HCT116 (cell line): ENCODE data around the gene HOXD8. TPM values are rescaled to one million over a fixed set of nuclear protein-coding genes. Genes with fewer than 3 reads are reported as not detected.

ENCODE experiments used
- ATAC-seq: fragments of 200-7000 bp; cut with Tn5 transposase; 2 replicates; pipeline ENCODE4 v1.9.1; 2020; ENCODE audit warnings: mild to moderate bottlenecking, moderate library complexity
- BruUV-seq: library from RNA; stranded (reverse); fragments of 400-500 nt; replicated peaks from 2 replicates; lab custom pipeline; 2021; lab: Mats Ljungman, UMichigan
- CTCF ChIA-PET: fragments of 300-600 bp; sonication (Branson Sonifier 250); formaldehyde crosslinking; loops from one replicate; lab custom pipeline; 2021; ENCODE audit warnings: antibody characterized with exemption; lab: Charles Lee
- POLR2A ChIA-PET: fragments of 300-600, 350-600 bp; sonication (Branson Sonifier 250); formaldehyde crosslinking; loops from one replicate; lab custom pipeline; 2021; ENCODE audit warnings: antibody characterized with exemption; lab: Charles Lee
- RAD21 ChIA-PET, 2 experiments: fragments of 300-600 bp; sonication (Branson Sonifier 250); formaldehyde crosslinking; loops; one replicate each; lab custom pipeline; 2023; ENCODE audit warnings: low total read pairs in 2 of 2; ENCODE audit not compliant: uncharacterized antibody in 2 of 2, unreplicated experiment in 2 of 2, low non-redundant PET in 1 of 2; lab: Charles Lee
- DNase-seq: peaks from one replicate; pipeline ENCODE4 v3.0.0-alpha.2; 2010; ENCODE audit warnings: low read depth, low spot score
- H2AFZ ChIP-seq: fragments of 200-600 bp; shearing (Covaris generic), sonication (generic); 2 replicates; pipeline ENCODE4 v1.6.1; 2017; ENCODE audit warnings: low read depth, mixed run types, mixed read lengths, antibody characterized with exemption, low read length; ENCODE audit not compliant: poor library complexity, severe bottlenecking
- H3K27ac ChIP-seq: 2 replicates; pipeline ENCODE4 v1.5.1; 2012; ENCODE audit warnings: low read depth, low read length
- H3K27me3 ChIP-seq: fragments of 200-600 bp; sonication (generic); 2 replicates; pipeline ENCODE4 v1.6.1; 2016; ENCODE audit warnings: mixed run types, low read length, mixed read lengths; ENCODE audit not compliant: insufficient read depth
- H3K36me3 ChIP-seq, 2 experiments: fragments of 200-500 bp in 1 of 2; fragments of 200-600 bp in 1 of 2; sonication (Bioruptor generic) in 1 of 2; sonication (generic) in 1 of 2; 2 replicates each; pipeline versions ENCODE4 v1.5.1 to v1.6.1; 2014 to 2016; ENCODE audit warnings: low read length in 2 of 2, inconsistent platforms in 1 of 2, mixed read lengths in 1 of 2, mixed run types in 1 of 2; ENCODE audit not compliant: insufficient read depth in 2 of 2, control insufficient read depth in 1 of 2
- H3K4me1 ChIP-seq, 2 experiments: fragments of 200-600 bp in 1 of 2; sonication (generic) in 1 of 2; 2 replicates each; pipeline versions ENCODE4 v1.5.1 to v1.6.1; 2012 to 2017; ENCODE audit warnings: low read length in 2 of 2, inconsistent platforms in 1 of 2, mild to moderate bottlenecking in 1 of 2, mixed read lengths in 1 of 2, mixed run types in 1 of 2, moderate library complexity in 1 of 2; ENCODE audit not compliant: insufficient read depth in 2 of 2, control insufficient read depth in 1 of 2
- H3K4me2 ChIP-seq: fragments of 200-600 bp; sonication (generic); 2 replicates; pipeline ENCODE4 v1.6.1; 2017; ENCODE audit warnings: mixed run types, low read length, mixed read lengths
- H3K4me3 ChIP-seq, 2 experiments: fragments of 200-600 bp in 1 of 2; sonication (generic) in 1 of 2; replicated peaks in 1 of 2; 2 replicates each; pipeline ENCODE4 v1.5.1; 2011 to 2016; ENCODE audit warnings: low read length in 2 of 2, control low read depth in 1 of 2, low read depth in 1 of 2, mild to moderate bottlenecking in 1 of 2, mixed read lengths in 1 of 2, mixed run types in 1 of 2
- H3K79me2 ChIP-seq: fragments of 200-600 bp; sonication (generic); 2 replicates; pipeline ENCODE4 v1.6.1; 2017; ENCODE audit warnings: mild to moderate bottlenecking, mixed run types, low read length, moderate library complexity, mixed read lengths; ENCODE audit not compliant: insufficient read depth
- H3K9ac ChIP-seq: fragments of 200-600 bp; sonication (generic); 2 replicates; pipeline ENCODE4 v1.6.1; 2016; ENCODE audit warnings: low read length, mixed read lengths
- H3K9me2 ChIP-seq: fragments of 200-600 bp; sonication (generic), shearing (Covaris generic); 2 replicates; pipeline ENCODE4 v1.6.1; 2017; ENCODE audit warnings: mixed run types, mild to moderate bottlenecking, moderate library complexity; ENCODE audit not compliant: insufficient read depth
- H3K9me3 ChIP-seq, 2 experiments: fragments of 200-500 bp in 1 of 2; fragments of 200-600 bp in 1 of 2; sonication (Bioruptor generic) in 1 of 2; sonication (generic) in 1 of 2; 2 replicates each; pipeline ENCODE4 v1.6.1; 2014 to 2017; ENCODE audit warnings: low read length in 2 of 2, mixed read lengths in 2 of 2, inconsistent platforms in 1 of 2, low read depth in 1 of 2, mild to moderate bottlenecking in 1 of 2, mixed run types in 1 of 2, moderate library complexity in 1 of 2; ENCODE audit not compliant: control insufficient read depth in 1 of 2, insufficient read depth in 1 of 2
- H4K20me1 ChIP-seq: fragments of 200-600 bp; sonication (generic), shearing (Covaris generic); 2 replicates; pipeline ENCODE4 v1.6.1; 2017; ENCODE audit warnings: mixed run types, mild to moderate bottlenecking, moderate library complexity; ENCODE audit not compliant: insufficient read depth
- CEBPB ChIP-seq: IDR thresholded peaks from 2 replicates; pipeline ENCODE4 v1.6.1; 2012; ENCODE audit warnings: low read depth
- ELF1 ChIP-seq: IDR thresholded peaks from 2 replicates; pipeline ENCODE4 v1.6.1; 2012; ENCODE audit warnings: low read depth, borderline replicate concordance
- FOSL1 ChIP-seq: IDR thresholded peaks from 2 replicates; pipeline ENCODE4 v1.6.1; 2012; ENCODE audit warnings: low read depth
- POLR2A ChIP-seq: IDR thresholded peaks from 2 replicates; pipeline ENCODE4 v1.7.0; 2011; ENCODE audit warnings: borderline replicate concordance; ENCODE audit not compliant: insufficient read depth, insufficient read length; ENCODE audit errors: extremely low read depth
- POLR2AphosphoS5 ChIP-seq: IDR thresholded peaks from 2 replicates; pipeline ENCODE4 v1.6.1; 2011; ENCODE audit warnings: mild to moderate bottlenecking, low read depth, low read length, moderate library complexity
- SP1 ChIP-seq: IDR thresholded peaks from 2 replicates; pipeline ENCODE4 v1.6.1; 2012; ENCODE audit warnings: low read depth
- ZNF274 ChIP-seq: fragments of 200-500 bp; sonication (Bioruptor generic); IDR thresholded peaks from 2 replicates; pipeline ENCODE4 v1.6.1; 2014; ENCODE audit warnings: mild to moderate bottlenecking, low read depth, low read length, inconsistent platforms
- intact Hi-C: fragments of 100-400 bp; cut with micrococcal nuclease; formaldehyde crosslinking; loops from 2 replicates; pipeline ENCODE4 v1.10.0; 2022
- total RNA-seq: library from RNA; stranded (reverse); gene quantifications from one replicate; pipeline ENCODE4 v1.2.1, GENCODE V29; 2021; ENCODE audit not compliant: unreplicated experiment
- TF ChIP-seq, protein P1 (sequence below): IDR thresholded peaks from 2 replicates; pipeline ENCODE4 v1.6.1; 2012; ENCODE audit warnings: low read depth
- TF ChIP-seq, protein P2 (sequence below): IDR thresholded peaks from 2 replicates; pipeline ENCODE4 v1.6.1; 2012

HOXD8 gene
- total RNA-seq, 1 experiment from 2014 or later = 6.0 TPM

GRCh38 chr2:176106581-176107539 lies 22.6 kb upstream of the HOXD8 start, which contains the start of gene HOXD11 (continued):
- TF ChIP-seq, protein P1, sequence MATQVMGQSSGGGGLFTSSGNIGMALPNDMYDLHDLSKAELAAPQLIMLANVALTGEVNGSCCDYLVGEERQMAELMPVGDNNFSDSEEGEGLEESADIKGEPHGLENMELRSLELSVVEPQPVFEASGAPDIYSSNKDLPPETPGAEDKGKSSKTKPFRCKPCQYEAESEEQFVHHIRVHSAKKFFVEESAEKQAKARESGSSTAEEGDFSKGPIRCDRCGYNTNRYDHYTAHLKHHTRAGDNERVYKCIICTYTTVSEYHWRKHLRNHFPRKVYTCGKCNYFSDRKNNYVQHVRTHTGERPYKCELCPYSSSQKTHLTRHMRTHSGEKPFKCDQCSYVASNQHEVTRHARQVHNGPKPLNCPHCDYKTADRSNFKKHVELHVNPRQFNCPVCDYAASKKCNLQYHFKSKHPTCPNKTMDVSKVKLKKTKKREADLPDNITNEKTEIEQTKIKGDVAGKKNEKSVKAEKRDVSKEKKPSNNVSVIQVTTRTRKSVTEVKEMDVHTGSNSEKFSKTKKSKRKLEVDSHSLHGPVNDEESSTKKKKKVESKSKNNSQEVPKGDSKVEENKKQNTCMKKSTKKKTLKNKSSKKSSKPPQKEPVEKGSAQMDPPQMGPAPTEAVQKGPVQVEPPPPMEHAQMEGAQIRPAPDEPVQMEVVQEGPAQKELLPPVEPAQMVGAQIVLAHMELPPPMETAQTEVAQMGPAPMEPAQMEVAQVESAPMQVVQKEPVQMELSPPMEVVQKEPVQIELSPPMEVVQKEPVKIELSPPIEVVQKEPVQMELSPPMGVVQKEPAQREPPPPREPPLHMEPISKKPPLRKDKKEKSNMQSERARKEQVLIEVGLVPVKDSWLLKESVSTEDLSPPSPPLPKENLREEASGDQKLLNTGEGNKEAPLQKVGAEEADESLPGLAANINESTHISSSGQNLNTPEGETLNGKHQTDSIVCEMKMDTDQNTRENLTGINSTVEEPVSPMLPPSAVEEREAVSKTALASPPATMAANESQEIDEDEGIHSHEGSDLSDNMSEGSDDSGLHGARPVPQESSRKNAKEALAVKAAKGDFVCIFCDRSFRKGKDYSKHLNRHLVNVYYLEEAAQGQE = no peak
- TF ChIP-seq SP1 = no peak
- no peak for TF ChIP-seq FOSL1
- no peak for TF ChIP-seq POLR2A

GRCh38 chr2:176107731-176108181 lies 21.7 kb upstream of the HOXD8 start:
- no peaks in the 10 kb centered on the region for H3K27me3 ChIP-seq
- H4K20me1 ChIP-seq = no peaks in the 10 kb centered on the region
- TF ChIP-seq, protein P1 = no peak
- TF ChIP-seq, protein P2, sequence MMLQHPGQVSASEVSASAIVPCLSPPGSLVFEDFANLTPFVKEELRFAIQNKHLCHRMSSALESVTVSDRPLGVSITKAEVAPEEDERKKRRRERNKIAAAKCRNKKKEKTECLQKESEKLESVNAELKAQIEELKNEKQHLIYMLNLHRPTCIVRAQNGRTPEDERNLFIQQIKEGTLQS = no peak
- no peak for TF ChIP-seq CEBPB
- TF ChIP-seq POLR2AphosphoS5 = no peak
- no peak for TF ChIP-seq ZNF274
- no peak for TF ChIP-seq ELF1
- no peaks in the 10 kb centered on the region for H3K9me2 ChIP-seq
- H2AFZ ChIP-seq = no peak overlapping the region
- peaks cover 0 to 18% of the 10 kb centered on the region in 2 experiments; a peak in 1 of 4 replicates for H3K4me1 ChIP-seq
- H3K27ac ChIP-seq = no peak overlapping the region
- H3K9me3 ChIP-seq = no peaks in the 10 kb centered on the region
- ChIA-PET RAD21 (no interaction called here), CTCF (no interaction called here), POLR2A (no interaction called here)
- H3K79me2 ChIP-seq = no peaks in the 10 kb centered on the region
- no peak overlapping the region for H3K9ac ChIP-seq
- H3K4me2 ChIP-seq = no peak overlapping the region
- H3K36me3 ChIP-seq = no peaks in the 10 kb centered on the region
- intact Hi-C loops = no loop called here
- BruUV-seq = no TSS peak
- DNase-seq (no peak), ATAC-seq (no peak)
- H3K4me3 ChIP-seq = no peak overlapping the region
